ENCODE results near the gene FGFBP2.

GRCh38 chr4:15986907-15987306 lies 23.9 kb upstream of the FGFBP2 start:
- TF ChIP-seq EP300 (IDR thresholded peaks at IDR 0.05) (no peak), CTCF (IDR thresholded peaks at IDR 0.05) (no peak), POLR2A (IDR thresholded peaks at IDR 0.05) (no peak), POLR2AphosphoS5 (IDR thresholded peaks at IDR 0.05) (no peak)
